PC-3 (cell line): Measurements from ENCODE around the gene ADD1.

Experiments used
- EZH2 ChIP-seq: fragments of 300-600 bp; sonication (generic); IDR thresholded peaks from one replicate; pipeline ENCODE4 v1.6.1; 2017; ENCODE audit warnings: antibody characterized with exemption, mild to moderate bottlenecking, low read length; ENCODE audit not compliant: unreplicated experiment
- EZH2phosphoT487 ChIP-seq: fragments of 300-600 bp; sonication (generic); IDR thresholded peaks from 2 replicates; pipeline ENCODE4 v1.6.1; 2018; ENCODE audit warnings: mild to moderate bottlenecking, antibody characterized with exemption, low read length, borderline replicate concordance

DNA sequence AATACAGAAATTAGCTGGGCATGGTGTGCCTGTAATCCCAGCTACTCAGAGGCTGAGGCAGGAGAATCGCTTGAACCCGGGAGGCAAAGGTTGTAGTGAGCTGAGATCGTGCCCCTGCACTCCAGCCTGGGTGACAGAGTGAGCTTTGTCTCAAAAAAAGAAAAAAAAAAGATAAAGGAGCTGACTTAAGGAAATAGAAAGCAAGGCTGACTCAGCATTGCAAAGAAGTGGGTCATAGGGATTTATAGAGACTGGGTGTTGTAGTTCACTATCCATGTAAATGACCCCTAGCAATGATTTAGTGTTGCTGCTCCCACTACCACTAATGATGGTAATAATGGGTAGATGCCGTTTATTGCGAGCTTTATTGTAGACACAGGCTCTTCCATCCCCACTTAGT, 47.6 kb downstream of the ADD1 start:
- no peak for TF ChIP-seq EZH2
- no peak for TF ChIP-seq EZH2phosphoT487
